Activated naive CD8-positive, alpha-beta T cell treated with anti-CD3 and anti-CD28 coated beads, Interleukin-2, amount 10 ng/mL, durations not matched to agents 7 days and 5 days (primary cell): ENCODE measurements around the gene MSANTD2. TPM values are rescaled to one million over a fixed set of nuclear protein-coding genes. Genes with fewer than 3 reads are reported as not detected.

Source experiments
- ATAC-seq: fragments of 150-1000 bp; cut with Tn5 transposase; one replicate; pipeline ENCODE4 v1.10.0; 2021; ENCODE audit warnings: low read depth, moderate library complexity
- POLR2A ChIA-PET: fragments of 350-600 bp; sonication (Branson Sonifier 250); formaldehyde crosslinking; loops from one replicate; lab custom pipeline; 2021; ENCODE audit warnings: antibody characterized with exemption; lab: Charles Lee
- DNase-seq: peaks from one replicate; pipeline ENCODE4 v3.0.0; 2021
- H3K27ac Mint-ChIP-seq: one replicate; pipeline ENCODE4 v1.8.0; 2022; ENCODE audit warnings: mild to moderate bottlenecking, mixed read lengths
- H3K27me3 Mint-ChIP-seq: one replicate; pipeline ENCODE4 v1.8.0; 2022; ENCODE audit warnings: mild to moderate bottlenecking, moderate library complexity, mixed read lengths
- H3K36me3 Mint-ChIP-seq: one replicate; pipeline ENCODE4 v1.8.0; 2021; ENCODE audit warnings: mild to moderate bottlenecking, mixed read lengths
- H3K4me1 Mint-ChIP-seq: one replicate; pipeline ENCODE4 v1.8.0; 2021; ENCODE audit warnings: mixed read lengths
- H3K4me3 Mint-ChIP-seq: one replicate; pipeline ENCODE4 v1.8.0; 2022; ENCODE audit warnings: mild to moderate bottlenecking, moderate library complexity, mixed read lengths
- H3K9me3 Mint-ChIP-seq: one replicate; pipeline ENCODE4 v1.8.0; 2021; ENCODE audit warnings: mixed read lengths
- total RNA-seq, 2 experiments: library from RNA; stranded (reverse); gene quantifications; one replicate each; pipeline ENCODE4 v1.2.3, GENCODE V29; 2021

Gene MSANTD2
- total RNA-seq, 2 experiments from 2014 or later: 13.1 to 13.5 TPM

- no peak for ATAC-seq
- H3K4me3 Mint-ChIP-seq: peak overlapping the region; percentile 67
- POLR2A ChIA-PET: interaction anchor here (0.6 to 1.3 kb wide), 4 partner anchors 15 to 350 kb away, joined by 3 to 7 read pairs (median 6); partner anchors contain the start of gene NRGN
Observed at GRCh38 chr11:124761301-124762104, 38.7 kb downstream of the MSANTD2 start.

GRCh38 chr11:124760806-124761205 is 39.4 kb downstream of the MSANTD2 start:
- POLR2A ChIA-PET: interaction anchor here (1.3 kb wide), 1 partner anchor 15 kb away, joined by 7 read pairs; no protein-coding TSS in a partner anchor
- H3K9me3 Mint-ChIP-seq: no peaks in the 10 kb centered on the region

More at GRCh38 chr11:124761301-124762104, 38.7 kb downstream of the MSANTD2 start:
- H3K4me1 Mint-ChIP-seq: peaks cover 13% of the 10 kb centered on the region
- peaks cover 2% of the 10 kb centered on the region for H3K36me3 Mint-ChIP-seq
- no peak for DNase-seq
- H3K9me3 Mint-ChIP-seq: no peaks in the 10 kb centered on the region
- H3K27me3 Mint-ChIP-seq: peaks cover 49% of the 10 kb centered on the region
- H3K27ac Mint-ChIP-seq: no peak overlapping the region

GRCh38 chr11:124760205-124760652 is 40.0 kb downstream of the MSANTD2 start:
- peaks cover 1% of the 10 kb centered on the region for H3K36me3 Mint-ChIP-seq
- H3K27ac Mint-ChIP-seq: no peak overlapping the region
- no peak for DNase-seq
- H3K9me3 Mint-ChIP-seq: no peaks in the 10 kb centered on the region
- no peak overlapping the region for H3K4me3 Mint-ChIP-seq
- peaks cover 49% of the 10 kb centered on the region for H3K27me3 Mint-ChIP-seq
- H3K4me1 Mint-ChIP-seq: peaks cover 15% of the 10 kb centered on the region
- no peak for ATAC-seq
- POLR2A ChIA-PET: interaction anchor here (1.3 kb wide), 1 partner anchor 14 kb away, joined by 7 read pairs; no protein-coding TSS in a partner anchor

More at GRCh38 chr11:124760806-124761205, 39.4 kb downstream of the MSANTD2 start:
- H3K36me3 Mint-ChIP-seq: peaks cover 1% of the 10 kb centered on the region
- no peak overlapping the region for H3K27ac Mint-ChIP-seq
- no peak for DNase-seq
- peaks cover 15% of the 10 kb centered on the region for H3K4me1 Mint-ChIP-seq
- H3K4me3 Mint-ChIP-seq: no peak overlapping the region
- no peak for ATAC-seq
- peaks cover 49% of the 10 kb centered on the region for H3K27me3 Mint-ChIP-seq

GRCh38 chr11:124759266-124760204 is 40.7 kb downstream of the MSANTD2 start:
- Mint-ChIP-seq H3K27ac (no peak overlapping the region), H3K36me3 (peaks cover 1% of the 10 kb centered on the region), H3K4me1 (peaks cover 15% of the 10 kb centered on the region), H3K27me3 (peaks cover 49% of the 10 kb centered on the region), H3K9me3 (no peaks in the 10 kb centered on the region), H3K4me3 (peak overlapping the region; percentile 25)
- POLR2A ChIA-PET: interaction anchor here (2.2 kb wide), 1 partner anchor 13 kb away, joined by 9 read pairs; no protein-coding TSS in a partner anchor
- DNase-seq (no peak), ATAC-seq (no peak)

GRCh38 chr11:124758355-124759265 is 41.6 kb downstream of the MSANTD2 start:
- Mint-ChIP-seq H3K36me3 (peaks cover 1% of the 10 kb centered on the region), H3K4me3 (peak overlapping the region; percentile 64), H3K27ac (no peak overlapping the region), H3K27me3 (peaks cover 49% of the 10 kb centered on the region), H3K9me3 (no peaks in the 10 kb centered on the region), H3K4me1 (peaks cover 15% of the 10 kb centered on the region)
- ATAC-seq: peak; percentile 65
- DNase-seq: peak; percentile 79
- POLR2A ChIA-PET: interaction anchor here (2.2 kb wide), 1 partner anchor 12 kb away, joined by 9 read pairs; no protein-coding TSS in a partner anchor

- Mint-ChIP-seq H3K36me3 (no peaks in the 10 kb centered on the region), H3K9me3 (no peaks in the 10 kb centered on the region), H3K27me3 (peaks cover 46% of the 10 kb centered on the region), H3K4me1 (peaks cover 13% of the 10 kb centered on the region), H3K27ac (no peak overlapping the region), H3K4me3 (no peak overlapping the region)
- POLR2A ChIA-PET: interaction anchor here (2.2 kb wide), 1 partner anchor 11 kb away, joined by 9 read pairs; no protein-coding TSS in a partner anchor
- ATAC-seq: no peak
- DNase-seq: no peak
Observed at GRCh38 chr11:124757320-124757719, 42.9 kb downstream of the MSANTD2 start.

GRCh38 chr11:124756753-124757227 is 43.4 kb downstream of the MSANTD2 start:
- peaks cover 13% of the 10 kb centered on the region for H3K4me1 Mint-ChIP-seq
- no peak for DNase-seq
- no peak overlapping the region for H3K27ac Mint-ChIP-seq
- peaks cover 45% of the 10 kb centered on the region for H3K27me3 Mint-ChIP-seq
- ATAC-seq: no peak
- no peak overlapping the region for H3K4me3 Mint-ChIP-seq
- POLR2A ChIA-PET: no interaction called here
- H3K9me3 Mint-ChIP-seq: no peaks in the 10 kb centered on the region
- H3K36me3 Mint-ChIP-seq: no peaks in the 10 kb centered on the region

GRCh38 chr11:124756033-124756752 is 44.0 kb downstream of the MSANTD2 start:
- H3K4me1 Mint-ChIP-seq: peaks cover 13% of the 10 kb centered on the region
- no peak overlapping the region for H3K27ac Mint-ChIP-seq
- H3K27me3 Mint-ChIP-seq: peaks cover 39% of the 10 kb centered on the region
- DNase-seq (no peak), ATAC-seq (peak; percentile 19)
- POLR2A ChIA-PET: interaction anchor here (0.8 kb wide), 1 partner anchor 9 kb away, joined by 3 read pairs; no protein-coding TSS in a partner anchor
- no peak overlapping the region for H3K4me3 Mint-ChIP-seq
- H3K9me3 Mint-ChIP-seq: no peaks in the 10 kb centered on the region
- no peaks in the 10 kb centered on the region for H3K36me3 Mint-ChIP-seq

- ATAC-seq (no peak), DNase-seq (no peak)
- Mint-ChIP-seq H3K27ac (no peak overlapping the region), H3K4me3 (no peak overlapping the region), H3K9me3 (no peaks in the 10 kb centered on the region), H3K4me1 (peaks cover 16% of the 10 kb centered on the region), H3K27me3 (peaks cover 28% of the 10 kb centered on the region), H3K36me3 (no peaks in the 10 kb centered on the region)
- POLR2A ChIA-PET: no interaction called here
Observed at GRCh38 chr11:124754710-124755109, 45.5 kb downstream of the MSANTD2 start.

GRCh38 chr11:124754309-124754708 is 45.9 kb downstream of the MSANTD2 start:
- Mint-ChIP-seq H3K9me3 (no peaks in the 10 kb centered on the region), H3K27me3 (peaks cover 25% of the 10 kb centered on the region), H3K4me1 (peaks cover 14% of the 10 kb centered on the region), H3K36me3 (no peaks in the 10 kb centered on the region), H3K27ac (no peak overlapping the region), H3K4me3 (no peak overlapping the region)
- POLR2A ChIA-PET: no interaction called here
- DNase-seq: no peak
- no peak for ATAC-seq

- no peak for DNase-seq
- no peak for ATAC-seq
- POLR2A ChIA-PET: no interaction called here
- H3K4me3 Mint-ChIP-seq: no peak overlapping the region
- peaks cover 18% of the 10 kb centered on the region for H3K4me1 Mint-ChIP-seq
- H3K36me3 Mint-ChIP-seq: no peaks in the 10 kb centered on the region
- H3K27ac Mint-ChIP-seq: no peak overlapping the region
- H3K9me3 Mint-ChIP-seq: no peaks in the 10 kb centered on the region
- H3K27me3 Mint-ChIP-seq: peaks cover 19% of the 10 kb centered on the region
Observed at GRCh38 chr11:124753624-124754023, 46.6 kb downstream of the MSANTD2 start.
